ENCODE results near the gene CACNA1D.

The CACNA1D gene

DNA sequence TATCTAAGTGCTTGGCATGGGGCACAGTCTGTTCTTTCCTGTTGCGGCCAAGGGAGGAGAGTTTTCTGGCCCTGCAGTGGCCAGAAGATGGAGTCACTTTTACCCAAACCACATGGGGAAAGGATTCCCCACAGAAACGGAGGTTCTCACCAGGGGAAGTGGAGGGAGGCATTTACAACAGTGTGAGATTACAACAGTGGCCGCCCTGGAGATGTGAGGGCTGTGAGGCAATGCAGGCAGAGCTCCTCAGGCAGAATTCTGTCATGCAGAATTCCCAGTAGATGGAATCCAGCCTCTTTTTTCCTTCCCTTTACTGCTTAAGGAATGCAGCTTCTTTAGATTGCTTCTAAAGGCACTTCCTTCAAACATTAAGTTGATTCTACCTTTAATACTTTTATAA lies 83.1 kb downstream of the CACNA1D start:
- DNase-seq (ENCODE audit: low read depth in 2 of 2): no peak

DNA sequence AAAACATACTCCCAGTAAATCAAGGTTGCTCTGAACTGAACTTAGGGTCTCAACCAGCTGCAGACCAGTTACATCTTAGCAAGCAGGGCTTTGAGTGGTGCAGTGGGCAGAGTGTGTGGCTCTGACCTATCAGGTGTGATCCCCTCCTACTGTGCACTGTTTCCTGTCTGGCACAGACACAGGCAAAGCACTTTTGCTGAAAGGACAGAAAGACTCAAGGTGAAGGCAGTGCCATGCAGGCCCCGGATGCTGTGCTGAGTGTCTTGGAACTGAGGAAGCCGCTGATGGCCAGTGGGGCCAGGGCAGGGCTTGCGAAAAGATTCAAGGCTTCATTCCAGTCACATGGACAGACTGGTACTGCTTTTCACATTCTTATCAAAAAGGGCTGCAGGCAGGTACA lies 85.2 kb downstream of the CACNA1D start:
- no peak for DNase-seq (ENCODE audit: low read depth in 2 of 2)

DNA sequence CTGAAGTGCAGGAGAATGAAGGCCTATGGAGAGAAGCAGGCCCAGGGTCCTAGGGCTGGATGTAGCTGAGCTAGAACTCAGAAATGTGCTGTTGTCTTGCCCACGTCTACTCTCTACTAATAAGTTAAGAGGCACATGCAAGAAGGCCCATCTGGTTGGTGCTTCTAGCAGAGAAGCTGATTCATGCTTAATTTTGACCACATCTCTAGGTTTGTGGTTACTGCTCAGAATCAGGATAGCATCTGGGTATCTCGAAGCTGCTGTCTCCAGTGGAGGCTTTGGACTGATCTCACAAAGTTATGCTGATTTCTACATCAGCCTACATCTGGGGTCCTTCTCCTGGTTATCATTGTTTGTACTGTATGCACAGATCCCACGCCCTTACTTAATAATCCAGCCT lies 87.3 kb downstream of the CACNA1D start:
- no peak for DNase-seq (ENCODE audit: low read depth in 2 of 2)

DNA sequence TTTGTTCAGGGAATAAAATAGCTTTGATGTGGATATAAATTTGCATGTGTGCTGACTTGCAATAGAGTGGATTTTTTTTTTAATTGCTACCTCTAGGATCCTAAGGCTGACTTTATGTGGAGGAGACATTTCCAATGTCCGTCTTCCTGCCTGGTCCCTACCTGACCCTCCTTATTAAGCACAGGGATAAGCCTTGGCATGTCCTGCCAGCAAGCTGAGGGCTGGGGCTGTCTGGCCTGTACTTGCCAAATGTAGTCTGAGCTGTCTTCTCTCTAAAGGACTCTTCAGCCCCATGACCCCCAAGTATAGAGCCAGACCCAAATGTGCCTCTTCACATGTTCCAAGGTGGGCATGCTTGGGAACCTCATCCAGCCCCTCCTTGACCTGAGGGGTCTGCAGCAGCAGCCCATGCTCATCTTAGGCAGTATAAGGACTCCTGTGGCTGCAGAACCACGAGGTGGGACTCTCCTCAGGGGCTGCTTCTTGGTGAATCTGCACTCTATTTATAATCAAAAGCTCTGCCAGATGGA lies 88.8 kb downstream of the CACNA1D start:
- no peak for DNase-seq (ENCODE audit: low read depth in 2 of 2)

DNA sequence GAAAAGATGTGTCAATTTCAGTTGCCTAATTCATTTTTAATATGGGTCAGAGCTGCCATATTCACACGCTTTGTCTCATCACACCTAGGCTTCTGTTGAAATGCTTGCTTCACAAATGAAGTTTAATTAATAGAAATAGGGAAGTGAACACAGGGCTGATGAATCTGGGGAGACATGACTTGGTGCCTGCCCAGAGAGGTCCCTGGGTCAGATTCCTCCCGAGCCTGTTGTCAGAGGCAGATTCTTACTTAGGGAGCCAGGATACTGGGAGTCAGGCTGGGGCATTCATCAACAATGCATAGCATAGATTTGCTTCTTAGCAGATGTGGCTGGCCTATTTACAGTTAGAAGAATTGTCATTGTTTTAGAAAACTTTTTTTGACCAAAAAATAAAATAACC lies 90.6 kb downstream of the CACNA1D start:
- DNase-seq (ENCODE audit: low read depth in 2 of 2): no peak

DNA sequence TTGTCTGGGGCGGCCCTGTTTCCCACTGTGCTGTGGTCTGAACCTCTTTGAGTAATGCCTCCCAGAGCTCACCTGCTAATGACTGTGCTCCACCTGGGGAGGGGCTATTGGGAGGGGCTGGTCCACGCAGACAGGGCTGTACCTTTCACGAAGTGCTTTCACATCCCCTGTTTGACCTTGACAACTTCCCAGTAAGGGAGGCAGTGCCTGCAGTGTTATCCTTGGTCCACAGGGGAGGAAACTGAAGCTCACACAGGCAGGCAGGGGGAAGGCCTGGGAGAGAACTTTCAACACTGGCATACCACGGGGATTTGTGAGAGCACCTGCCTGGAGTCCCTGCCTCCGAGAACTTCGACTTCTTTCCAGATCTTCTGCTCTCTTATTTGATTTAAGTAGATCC lies 91.2 kb downstream of the CACNA1D start:
- DNase-seq (ENCODE audit: low read depth in 2 of 2): no peak

DNA sequence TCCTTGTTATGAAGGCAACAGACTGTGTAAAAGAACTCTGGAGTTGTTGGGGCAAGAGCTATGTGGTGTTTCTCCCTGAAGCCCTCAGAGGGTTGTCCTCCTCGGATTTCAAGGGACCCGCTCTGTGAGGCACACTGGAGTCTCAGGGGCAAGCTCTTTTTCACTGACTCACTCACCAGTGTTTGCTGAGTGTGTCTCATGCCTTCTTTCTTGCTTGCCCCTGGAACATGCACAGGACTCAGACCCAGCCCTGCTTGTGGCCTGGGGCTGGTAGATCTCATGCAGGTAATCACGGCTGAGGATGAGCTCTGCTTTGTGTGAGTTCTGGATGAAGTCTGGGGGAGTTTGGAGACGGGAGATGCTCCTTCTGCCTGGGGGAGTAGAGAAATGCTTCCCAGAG lies 93.7 kb downstream of the CACNA1D start:
- no peak for DNase-seq (ENCODE audit: low read depth in 2 of 2)

DNA sequence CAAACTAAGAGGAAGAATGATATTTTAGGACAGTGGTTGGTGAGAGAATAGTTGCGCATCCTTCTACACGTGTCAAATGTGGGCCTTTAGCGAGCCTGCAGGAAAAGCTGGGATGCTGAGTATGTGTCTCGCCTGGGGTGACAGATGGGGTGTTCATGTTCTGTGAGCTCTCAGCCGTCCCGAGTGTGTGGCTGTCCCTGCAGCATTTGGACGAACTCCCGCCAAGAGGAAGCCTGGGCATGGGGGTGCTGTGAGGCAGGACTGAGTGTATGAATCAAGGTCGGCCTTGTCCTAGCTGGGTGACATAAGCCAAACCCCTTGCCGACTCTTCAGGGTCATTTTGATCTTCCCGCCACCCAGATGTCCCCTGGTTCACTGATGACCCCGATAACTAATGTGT lies 94.8 kb downstream of the CACNA1D start:
- DNase-seq (ENCODE audit: low read depth in 2 of 2): no peak

DNA sequence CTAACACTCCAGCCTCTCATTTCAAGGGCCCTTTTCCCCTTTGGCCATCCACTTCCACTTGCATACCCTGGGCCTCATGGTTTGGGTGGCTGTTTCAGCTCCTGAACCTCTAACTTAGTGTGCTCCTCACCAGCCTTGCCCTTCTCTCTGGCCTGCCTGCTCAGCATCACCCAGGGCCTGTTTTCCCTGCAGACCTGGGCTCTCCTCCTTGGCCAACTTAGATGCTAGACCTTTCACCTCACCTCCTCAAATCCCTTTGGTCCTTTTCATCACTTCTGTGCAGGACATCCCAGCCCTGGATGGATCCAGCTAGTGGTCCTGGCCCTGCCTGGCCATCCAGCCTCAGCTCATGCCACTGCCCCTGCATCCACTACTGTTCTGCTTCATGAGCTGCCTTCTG lies 95.4 kb downstream of the CACNA1D start:
- no peak for DNase-seq (ENCODE audit: low read depth in 2 of 2)

DNA sequence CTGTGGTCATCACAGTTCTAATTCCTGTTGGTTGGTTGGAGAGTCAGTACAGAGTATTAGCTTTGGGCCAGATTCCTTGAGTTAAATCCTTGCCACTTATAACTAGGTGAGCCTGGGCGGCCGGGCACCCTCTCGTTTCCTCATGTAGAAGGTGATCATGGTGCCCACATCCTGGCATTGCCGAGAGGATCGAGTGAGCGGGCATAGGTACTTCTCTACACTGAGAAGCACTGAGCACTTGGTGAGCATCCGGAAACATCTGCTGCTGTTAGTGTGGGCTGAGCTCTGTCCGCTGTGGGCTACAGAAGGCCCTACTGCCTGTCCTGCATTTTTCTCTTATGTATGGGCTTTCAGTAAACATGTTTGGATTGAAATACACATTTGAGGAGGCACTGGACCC lies 96.2 kb downstream of the CACNA1D start:
- no peak for DNase-seq (ENCODE audit: low read depth in 2 of 2)

DNA sequence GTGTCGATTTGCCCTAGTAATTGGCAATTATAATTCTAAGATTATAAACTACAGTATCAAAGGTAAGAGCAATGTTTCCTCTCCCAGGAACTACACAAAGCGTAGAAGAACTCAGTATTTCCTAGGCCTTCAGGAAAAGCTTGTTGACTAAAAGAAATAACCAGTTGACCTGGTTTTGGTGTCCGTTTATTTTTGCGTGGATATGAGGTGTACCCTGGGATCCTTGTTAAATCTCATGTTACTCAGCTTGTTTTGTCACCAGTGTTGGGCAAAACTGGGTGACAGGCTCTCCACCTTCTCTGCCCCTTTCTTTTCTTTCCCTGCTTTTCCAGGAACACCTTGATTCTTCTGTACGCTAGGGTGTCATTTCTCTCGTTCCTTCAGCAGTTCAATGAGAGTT lies 97.2 kb downstream of the CACNA1D start:
- DNase-seq (ENCODE audit: low read depth in 2 of 2): no peak

DNA sequence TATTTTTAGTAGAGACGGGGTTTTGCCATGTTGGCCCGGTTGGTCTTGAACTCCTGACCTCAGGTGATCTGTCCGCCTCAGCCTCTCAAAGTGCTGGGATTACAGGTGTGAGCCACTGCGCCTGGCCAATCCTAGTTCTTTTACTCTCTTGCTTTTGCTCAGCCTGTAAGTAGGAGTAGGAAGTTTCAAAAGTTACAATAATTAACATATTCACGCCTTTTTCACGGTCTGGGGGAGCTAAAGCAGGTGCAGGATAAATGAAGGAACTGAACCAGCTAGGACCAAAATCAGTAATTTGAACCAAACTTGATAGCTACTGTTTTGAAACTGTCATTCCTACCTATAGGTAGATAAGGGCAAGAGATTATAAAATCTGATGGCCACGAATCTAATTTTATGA lies 98.5 kb downstream of the CACNA1D start:
- DNase-seq (ENCODE audit: low read depth in 2 of 2): no peak

DNA sequence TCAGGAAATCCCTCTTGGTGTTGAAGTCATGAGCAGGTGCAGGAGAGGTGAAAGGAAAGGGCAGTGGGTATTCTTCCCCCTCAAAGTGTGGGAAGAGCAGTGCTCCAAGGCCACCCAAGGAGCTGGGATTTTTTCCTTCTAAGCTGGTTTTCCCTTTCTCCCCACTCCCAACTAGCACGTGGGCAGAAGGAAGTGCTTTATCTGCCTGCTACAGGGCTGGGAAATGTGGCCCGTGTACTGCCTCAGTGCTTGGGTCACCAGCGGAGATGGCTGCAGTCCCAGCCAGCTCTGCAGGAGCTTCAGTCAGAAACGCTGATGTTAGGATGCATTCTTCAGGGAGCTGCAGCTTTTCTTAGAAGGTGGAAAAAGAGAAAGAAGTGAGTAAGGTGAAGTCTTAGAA lies 99.2 kb downstream of the CACNA1D start:
- no peak for DNase-seq (ENCODE audit: low read depth in 2 of 2)

DNA sequence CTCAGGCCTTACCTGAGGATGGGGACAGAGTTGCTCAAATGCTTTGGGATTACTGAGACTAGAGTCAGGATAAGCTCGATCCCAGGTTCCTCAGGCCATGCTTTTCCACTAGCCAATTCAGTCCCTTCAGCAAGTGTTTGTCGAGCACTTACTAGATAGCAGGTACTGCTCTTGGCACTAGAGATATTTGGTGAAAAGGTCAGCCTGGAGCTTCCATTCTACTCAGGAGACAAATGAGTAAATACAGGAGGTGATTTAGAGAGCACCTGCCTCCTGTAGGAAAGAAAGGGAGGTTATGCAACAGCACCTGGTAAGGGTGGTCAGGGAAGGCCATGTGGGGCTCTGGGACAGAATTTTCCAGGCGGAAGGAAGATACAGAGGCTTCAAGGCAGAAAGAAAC lies 99.9 kb downstream of the CACNA1D start:
- DNase-seq (ENCODE audit: low read depth in 2 of 2): no peak

DNA sequence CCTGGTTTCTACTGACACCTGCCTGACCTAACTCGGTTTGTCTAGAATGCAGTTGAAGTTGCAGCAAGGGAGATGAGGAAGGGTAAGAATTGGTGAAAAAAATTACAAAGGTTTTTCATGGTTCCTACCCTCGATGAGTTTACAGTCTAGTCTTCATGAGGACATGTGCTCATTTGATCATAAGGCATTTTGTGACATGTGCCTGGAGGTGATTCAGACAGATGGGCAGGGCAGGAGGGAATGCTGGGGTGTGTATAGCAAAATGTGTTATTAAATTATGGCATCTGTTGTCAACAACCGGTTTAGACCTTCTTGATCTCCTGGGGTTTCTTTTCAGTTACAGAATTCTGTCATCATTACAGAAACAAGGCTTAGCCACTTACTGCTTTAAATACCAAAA lies 101.2 kb downstream of the CACNA1D start:
- DNase-seq (ENCODE audit: low read depth in 2 of 2): no peak

DNA sequence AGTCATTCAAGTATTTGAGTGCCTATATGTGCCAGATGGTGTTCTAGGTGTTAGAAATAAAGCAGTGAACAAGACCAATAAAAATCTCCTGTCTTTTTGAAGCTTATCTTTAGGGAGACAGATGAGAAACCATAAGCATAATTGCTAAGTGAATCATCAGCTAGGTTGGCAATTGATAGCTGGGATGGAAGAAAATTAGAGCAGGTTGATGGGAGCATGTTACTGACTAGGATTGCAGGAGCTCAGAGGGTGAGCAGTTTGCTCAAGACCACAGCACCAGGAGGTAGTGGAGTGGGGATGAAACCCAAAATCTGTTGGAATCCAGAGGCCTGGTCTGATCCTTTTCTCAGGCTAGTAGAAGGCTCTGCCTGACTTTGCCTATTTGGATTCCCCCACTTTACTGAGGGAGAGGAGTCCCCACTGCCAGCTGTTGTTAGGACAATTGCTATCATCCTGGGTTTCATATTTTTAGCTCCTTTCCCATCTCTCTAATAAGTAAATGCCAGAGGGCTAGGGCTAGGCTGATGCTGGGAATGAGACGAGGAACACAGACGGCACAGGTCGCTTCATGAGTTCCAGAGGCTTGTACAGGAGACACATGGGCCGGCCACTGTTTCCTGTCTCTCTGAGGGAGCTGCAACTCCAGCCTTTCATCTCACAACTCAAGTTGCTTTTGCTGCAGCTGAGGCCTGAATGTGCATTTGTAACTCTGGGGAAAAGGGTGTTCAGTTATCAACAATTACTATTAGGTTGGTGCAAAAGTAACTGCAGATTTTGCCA lies 102.9 kb downstream of the CACNA1D start:
- DNase-seq (ENCODE audit: low read depth in 2 of 2): no peak

DNA sequence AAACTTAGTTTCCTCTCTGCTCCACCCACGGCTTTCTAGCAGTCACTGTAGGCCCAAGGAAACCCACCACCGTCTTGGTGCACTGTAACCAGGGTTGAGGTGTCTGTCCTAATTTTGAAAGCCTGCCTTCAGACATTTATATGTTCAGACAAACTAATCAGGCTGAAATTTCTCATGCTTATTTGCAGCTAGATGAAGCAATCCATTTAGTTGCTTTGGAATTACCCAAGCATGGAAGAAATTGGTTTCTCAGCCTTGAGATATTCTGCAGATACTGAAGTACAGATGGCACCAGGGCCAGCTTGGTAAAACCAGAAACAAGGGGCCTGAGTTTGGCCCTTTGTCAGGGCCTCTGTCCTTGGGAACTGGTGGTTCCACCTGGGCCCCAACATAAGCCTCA lies 105.4 kb downstream of the CACNA1D start:
- no peak for DNase-seq (ENCODE audit: low read depth in 2 of 2)

DNA sequence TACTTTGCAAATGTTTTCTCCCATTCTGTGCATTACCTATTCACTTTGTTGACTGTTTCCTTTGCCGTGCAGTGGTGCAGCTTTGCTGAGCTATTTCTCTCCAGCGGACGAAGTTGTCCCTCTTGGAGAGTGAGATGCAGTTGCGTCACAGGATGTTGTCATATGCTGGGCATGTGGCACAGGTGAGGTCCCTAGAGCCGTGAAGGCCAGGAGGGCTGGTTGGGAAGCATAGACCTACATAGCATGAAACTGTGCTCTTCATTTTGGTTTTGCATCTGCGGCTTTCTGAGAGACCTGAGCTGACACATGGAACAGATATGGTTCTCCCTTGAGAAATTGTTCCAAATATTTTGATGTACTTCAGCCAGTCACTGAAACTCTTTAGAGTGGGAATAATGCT lies 108.5 kb downstream of the CACNA1D start:
- no peak for DNase-seq (ENCODE audit: low read depth in 2 of 2)

DNA sequence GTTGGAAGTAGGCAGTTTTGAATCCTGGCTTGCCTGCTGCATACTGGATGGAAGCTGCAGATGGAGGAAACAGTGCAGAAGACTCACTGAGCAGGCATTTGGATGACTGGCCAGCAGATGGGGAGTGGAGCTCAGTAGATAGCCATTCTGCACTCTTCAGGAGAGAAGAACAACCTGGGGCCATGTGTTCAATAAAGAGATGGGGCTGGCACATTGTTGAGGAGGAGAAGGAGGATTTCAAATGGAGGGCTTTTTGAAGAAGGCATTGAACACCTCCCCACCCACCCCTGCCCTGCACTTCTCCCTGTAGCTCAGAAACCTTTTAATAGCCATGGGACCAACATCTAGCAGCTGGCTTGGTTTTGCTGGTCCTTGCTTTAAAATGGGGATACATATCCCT lies 109.8 kb downstream of the CACNA1D start:
- DNase-seq (ENCODE audit: low read depth in 2 of 2): no peak

DNA sequence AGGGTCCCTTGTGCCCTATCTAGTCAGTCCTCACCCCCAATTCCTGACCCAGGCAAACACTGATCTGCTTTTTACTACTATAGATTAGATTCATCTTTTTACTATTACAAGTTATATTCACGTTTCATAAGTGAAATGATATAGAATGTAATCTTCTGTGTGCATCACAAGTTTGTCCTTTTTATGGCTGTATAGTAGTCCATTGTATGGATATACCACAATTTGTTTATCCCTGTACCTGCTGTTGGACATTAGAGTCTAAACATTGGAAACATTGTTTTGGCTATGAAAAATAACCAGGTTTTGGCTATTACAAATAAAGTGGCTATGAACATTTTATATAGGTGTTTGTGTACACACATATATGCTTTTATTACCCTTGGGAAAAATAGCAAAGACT lies 112.4 kb downstream of the CACNA1D start:
- DNase-seq (ENCODE audit: low read depth in 2 of 2): no peak

DNA sequence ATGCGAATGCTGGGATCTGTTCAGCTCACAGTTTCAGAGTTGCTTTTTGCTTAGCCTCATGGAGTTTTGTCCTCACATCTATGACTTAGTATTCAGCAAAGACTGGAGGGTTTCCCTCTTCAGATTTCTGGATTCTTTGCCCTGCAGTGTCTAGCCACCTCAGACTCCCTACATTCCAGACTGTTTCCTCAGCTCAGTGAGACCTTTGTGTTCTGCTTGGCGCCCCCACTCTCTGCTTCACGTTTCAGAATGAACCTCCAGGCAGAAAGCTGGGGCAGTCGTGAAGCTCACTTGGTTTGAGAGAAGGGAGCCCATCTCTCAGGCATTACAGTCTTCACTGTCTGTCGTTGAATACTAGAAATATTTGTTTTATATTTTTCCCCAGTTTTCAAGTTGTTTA lies 118.1 kb downstream of the CACNA1D start:
- no peak for DNase-seq (ENCODE audit: low read depth in 2 of 2)

DNA sequence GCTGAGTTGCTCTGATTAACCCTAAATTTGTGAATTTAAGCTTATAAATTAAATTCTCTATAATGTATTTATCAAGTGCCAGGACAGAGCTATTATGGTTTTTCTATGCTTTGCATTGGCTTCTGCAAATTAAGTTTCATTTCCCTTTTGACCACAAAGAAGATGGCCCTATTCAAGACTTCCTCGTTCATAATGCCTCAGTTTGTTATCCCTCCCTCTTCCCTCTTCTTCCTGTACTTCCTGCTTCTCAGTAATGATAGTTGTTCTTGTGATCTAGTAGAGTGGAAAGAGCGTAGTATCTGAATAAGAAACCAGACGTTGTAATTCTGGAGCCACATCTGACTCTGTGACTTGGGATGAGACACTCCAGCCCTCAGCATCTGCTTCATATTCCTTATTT lies 118.7 kb downstream of the CACNA1D start:
- no peak for DNase-seq (ENCODE audit: low read depth in 2 of 2)

DNA sequence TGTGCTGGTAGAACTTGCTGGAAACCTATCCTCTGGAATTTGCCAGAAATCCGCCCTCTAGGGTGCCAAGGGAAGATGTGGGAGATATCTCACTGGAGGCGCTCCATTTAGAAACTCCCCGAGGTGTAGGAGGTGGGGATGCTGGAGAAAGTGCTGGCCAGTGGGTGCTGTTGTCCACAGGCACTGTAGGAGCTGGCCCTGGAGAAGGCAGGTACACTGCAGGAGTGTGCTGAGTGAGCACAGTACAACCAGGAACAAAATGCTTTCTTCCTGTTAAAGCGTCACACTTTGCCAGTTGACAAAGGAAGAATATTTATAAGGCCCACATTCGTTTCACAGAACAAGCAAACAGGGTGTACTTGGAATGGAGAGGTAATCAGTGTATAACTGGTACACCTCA lies 119.9 kb downstream of the CACNA1D start:
- DNase-seq (ENCODE audit: low read depth in 2 of 2): no peak

DNA sequence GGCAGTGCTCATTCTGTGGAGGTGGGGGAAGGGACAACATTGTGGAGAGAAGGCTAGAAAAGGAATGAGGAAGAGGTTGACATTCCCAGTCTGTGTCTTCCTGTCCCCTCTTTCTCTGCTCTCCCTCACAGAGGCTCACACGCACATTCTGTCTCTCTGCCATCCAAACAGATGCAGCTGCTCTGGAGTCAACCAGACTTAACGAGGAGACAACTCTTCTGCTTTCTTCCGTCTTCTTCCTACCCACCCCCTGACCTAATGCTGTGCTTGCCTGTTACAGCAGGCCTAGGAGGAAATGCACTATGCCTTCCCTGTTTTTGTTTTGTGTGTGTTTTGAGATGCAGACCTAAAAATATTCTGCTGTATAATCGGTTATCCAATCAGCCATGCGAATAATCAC lies 121.9 kb downstream of the CACNA1D start:
- DNase-seq (ENCODE audit: low read depth in 2 of 2): no peak

Data from fibroblast of skin of left biceps (primary cell).